ENCODE data around the gene CDK8.

CDK8 gene

GRCh38 chr13:26390203-26390602 is 136.3 kb downstream of the CDK8 start:
- DNase-seq = no peak

- DNase-seq = no peak
Measured at GRCh38 chr13:26400545-26400944, 146.6 kb downstream of the CDK8 start.

- no peak for DNase-seq
Measured at GRCh38 chr13:26401069-26401468, 147.1 kb downstream of the CDK8 start.

GRCh38 chr13:26401578-26402021 is 147.7 kb downstream of the CDK8 start:
- DNase-seq = no peak

GRCh38 chr13:26406791-26407190 is 152.9 kb downstream of the CDK8 start:
- DNase-seq = no peak

GRCh38 chr13:26411206-26411605 is 157.3 kb downstream of the CDK8 start:
- DNase-seq = no peak

GRCh38 chr13:26412263-26412662 is 158.3 kb downstream of the CDK8 start:
- DNase-seq = no peak

- no peak for DNase-seq
Measured at GRCh38 chr13:26412936-26413716, 159.2 kb downstream of the CDK8 start.

- no peak for DNase-seq
Measured at GRCh38 chr13:26420282-26420960, 166.5 kb downstream of the CDK8 start.

GRCh38 chr13:26422036-26422435 is 168.1 kb downstream of the CDK8 start:
- no peak for DNase-seq

GRCh38 chr13:26423629-26424028 is 169.7 kb downstream of the CDK8 start:
- no peak for DNase-seq

GRCh38 chr13:26424181-26424580 is 170.3 kb downstream of the CDK8 start:
- no peak for DNase-seq

GRCh38 chr13:26425443-26426358 is 171.8 kb downstream of the CDK8 start:
- no peak for DNase-seq

GRCh38 chr13:26433776-26434175 is 179.8 kb downstream of the CDK8 start:
- no peak for DNase-seq

GRCh38 chr13:26435171-26435570 is 181.2 kb downstream of the CDK8 start:
- DNase-seq = no peak

GRCh38 chr13:26435646-26436045 is 181.7 kb downstream of the CDK8 start:
- no peak for DNase-seq

- DNase-seq = no peak
Measured at GRCh38 chr13:26436914-26437313, 183.0 kb downstream of the CDK8 start.

GRCh38 chr13:26440111-26440510 is 186.2 kb downstream of the CDK8 start:
- no peak for DNase-seq

- DNase-seq = no peak
Measured at GRCh38 chr13:26441476-26441875, 187.5 kb downstream of the CDK8 start.

- no peak for DNase-seq
Measured at GRCh38 chr13:26442541-26442940, 188.6 kb downstream of the CDK8 start.

GRCh38 chr13:26445092-26445491 is 191.2 kb downstream of the CDK8 start:
- DNase-seq = no peak

- DNase-seq = no peak
Measured at GRCh38 chr13:26446751-26447150, 192.8 kb downstream of the CDK8 start.

GRCh38 chr13:26448032-26448431 is 194.1 kb downstream of the CDK8 start:
- DNase-seq = no peak

All from MV-4-11 (cell line).